Type B pancreatic cell (in vitro differentiated cells): ENCODE measurements around the gene SIMC1. TPM values are rescaled to one million over a fixed set of nuclear protein-coding genes. Genes with fewer than 3 reads are reported as not detected.

ENCODE experiments used
- DNase-seq: peaks from one replicate; pipeline ENCODE4 v3.0.0; 2021; ENCODE audit warnings: mixed read lengths; ENCODE audit not compliant: unreplicated experiment; ENCODE audit errors: extremely low spot score
- H3K27ac Mint-ChIP-seq: 2 replicates; pipeline ENCODE4 v1.8.0; 2021; ENCODE audit warnings: mild to moderate bottlenecking, mixed read lengths
- H3K27me3 Mint-ChIP-seq: 2 replicates; pipeline ENCODE4 v1.8.0; 2021; ENCODE audit warnings: mixed read lengths
- H3K36me3 Mint-ChIP-seq: 2 replicates; pipeline ENCODE4 v1.8.0; 2021; ENCODE audit warnings: mixed read lengths
- H3K4me1 Mint-ChIP-seq: one replicate; pipeline ENCODE4 v1.8.0; 2021; ENCODE audit warnings: mixed read lengths; ENCODE audit not compliant: unreplicated experiment
- H3K4me3 Mint-ChIP-seq: 2 replicates; pipeline ENCODE4 v1.8.0; 2021; ENCODE audit warnings: mild to moderate bottlenecking, mixed read lengths
- H3K9me3 Mint-ChIP-seq: 2 replicates; pipeline ENCODE4 v1.8.0; 2021; ENCODE audit warnings: mixed read lengths
- CTCF ChIP-seq: fragments of 200-600 bp; sonication (generic); conservative IDR thresholded peaks from 2 replicates; pipeline ENCODE4 v1.5.0; 2021; ENCODE audit warnings: antibody characterized with exemption, mild to moderate bottlenecking
- total RNA-seq: library from RNA; stranded (reverse); gene quantifications from 2 replicates; pipeline ENCODE4 v1.2.1, GENCODE V29; 2021; ENCODE audit warnings: low replicate concordance

SIMC1 gene
- total RNA-seq, 1 donor from 2014 or later: 34.0 TPM

- no peaks in the 10 kb centered on the region for H3K9me3 Mint-ChIP-seq
- no peak for TF ChIP-seq CTCF
- no peak for DNase-seq
- no peak overlapping the region for H3K27ac Mint-ChIP-seq
- H3K4me1 Mint-ChIP-seq: peaks cover 7% of the 10 kb centered on the region
- peaks cover 48% of the 10 kb centered on the region for H3K36me3 Mint-ChIP-seq
- H3K4me3 Mint-ChIP-seq: no peak overlapping the region
- no peaks in the 10 kb centered on the region for H3K27me3 Mint-ChIP-seq
These were observed 115.3 kb downstream of the SIMC1 start for GRCh38 chr5:176353533-176353932.

GRCh38 chr5:176355400-176356178 lies 117.4 kb downstream of the SIMC1 start:
- peaks cover 30% of the 10 kb centered on the region for H3K36me3 Mint-ChIP-seq
- no peak for DNase-seq
- H3K9me3 Mint-ChIP-seq: no peaks in the 10 kb centered on the region
- H3K27me3 Mint-ChIP-seq: no peaks in the 10 kb centered on the region
- TF ChIP-seq CTCF: peak; percentile 56
- H3K27ac Mint-ChIP-seq: no peak overlapping the region
- H3K4me3 Mint-ChIP-seq: no peak overlapping the region
- H3K4me1 Mint-ChIP-seq: peaks cover 13% of the 10 kb centered on the region

GRCh38 chr5:176356179-176356566 lies 117.9 kb downstream of the SIMC1 start:
- no peak for TF ChIP-seq CTCF
- Mint-ChIP-seq H3K27me3 (no peaks in the 10 kb centered on the region), H3K27ac (no peak overlapping the region), H3K4me1 (peaks cover 13% of the 10 kb centered on the region), H3K36me3 (peaks cover 27% of the 10 kb centered on the region), H3K4me3 (no peak overlapping the region), H3K9me3 (no peaks in the 10 kb centered on the region)
- DNase-seq: no peak

- H3K4me3 Mint-ChIP-seq: peak overlapping the region; percentile 85
- H3K36me3 Mint-ChIP-seq: peaks cover 16% of the 10 kb centered on the region
- no peak overlapping the region for H3K27ac Mint-ChIP-seq
- peaks cover 16% of the 10 kb centered on the region for H3K4me1 Mint-ChIP-seq
- DNase-seq: no peak
- H3K27me3 Mint-ChIP-seq: peaks cover 11% of the 10 kb centered on the region
- TF ChIP-seq CTCF: no peak
- H3K9me3 Mint-ChIP-seq: no peaks in the 10 kb centered on the region
These were observed 121.4 kb downstream of the SIMC1 start for GRCh38 chr5:176359658-176360057.

- H3K9me3 Mint-ChIP-seq: no peaks in the 10 kb centered on the region
- peaks cover 11% of the 10 kb centered on the region for H3K27me3 Mint-ChIP-seq
- H3K4me3 Mint-ChIP-seq: peak overlapping the region; percentile 97
- peaks cover 12% of the 10 kb centered on the region for H3K4me1 Mint-ChIP-seq
- no peak for DNase-seq
- no peak for TF ChIP-seq CTCF
- H3K36me3 Mint-ChIP-seq: peaks cover 12% of the 10 kb centered on the region
- H3K27ac Mint-ChIP-seq: peak overlapping the region; percentile 89
These were observed 122.7 kb downstream of the SIMC1 start for GRCh38 chr5:176360894-176361436.
